Vagina (tissue), 2 donors: Measurements from ENCODE around the gene AGFG1. TPM values are rescaled to one million over a fixed set of nuclear protein-coding genes. Genes with fewer than 3 reads are reported as not detected.

ENCODE experiments used
- DNase-seq, 2 donors: peaks; one replicate each; pipeline ENCODE4 v3.0.0-alpha.2; 2017; ENCODE audit errors: extremely low spot score in 2 of 2
- H3K27ac ChIP-seq: fragments of 200-600 bp; sonication (generic); one replicate; pipeline ENCODE4 v1.5.1; 2019
- H3K27me3 ChIP-seq: fragments of 200-600 bp; sonication (generic); one replicate; pipeline ENCODE4 v1.5.1; 2019
- H3K36me3 ChIP-seq, 2 donors: fragments of 200-600 bp; sonication (generic); one replicate each; pipeline ENCODE4 v1.5.1; 2017 to 2019
- H3K4me1 ChIP-seq: fragments of 200-600 bp; sonication (generic); one replicate; pipeline ENCODE4 v1.5.1; 2019
- H3K4me3 ChIP-seq, 2 donors: fragments of 200-600 bp; sonication (generic); 1 replicate in 1 of 2; 2 replicates in 1 of 2; pipeline ENCODE4 v1.5.1; 2016 to 2019
- H3K9me3 ChIP-seq: fragments of 200-600 bp; sonication (generic); one replicate; pipeline ENCODE4 v1.5.1; 2019
- POLR2A ChIP-seq, 2 donors: fragments of 450-650 bp; IDR thresholded peaks; one replicate each; pipeline ENCODE4 v1.6.1; 2017; ENCODE audit warnings: antibody characterized with exemption in 2 of 2, mild to moderate bottlenecking in 2 of 2, moderate library complexity in 2 of 2
- POLR2AphosphoS5 ChIP-seq, 2 donors: sonication (generic); formaldehyde crosslinking; IDR thresholded peaks; one replicate each; pipeline ENCODE4 v1.9.0; 2017; ENCODE audit warnings: antibody characterized with exemption in 2 of 2, mild to moderate bottlenecking in 2 of 2, low read depth in 1 of 2; ENCODE audit not compliant: insufficient read depth in 1 of 2
- intact Hi-C: fragments of 100-400 bp; cut with DNase I; formaldehyde crosslinking; loops from one replicate; pipeline ENCODE4 v1.15.1; 2023
- total RNA-seq: library from RNA; depleted of rRNA; stranded (reverse); fragments of >200 nt; gene quantifications from one replicate; pipeline ENCODE4 v1.2.3, GENCODE V29; 2016
- TF ChIP-seq, protein P1 (sequence below), 3 experiments: fragments of 450-650 bp in 2 of 3; fragments of 200-600 bp in 1 of 3; sonication (generic) in 1 of 3; IDR thresholded peaks; one replicate each; pipeline ENCODE4 v1.5.1; 2017 to 2019; ENCODE audit warnings: antibody characterized with exemption in 3 of 3, mild to moderate bottlenecking in 2 of 3, moderate library complexity in 2 of 3

The AGFG1 gene
- total RNA-seq, 1 donor from 2014 or later, result 53.3 TPM

DNA sequence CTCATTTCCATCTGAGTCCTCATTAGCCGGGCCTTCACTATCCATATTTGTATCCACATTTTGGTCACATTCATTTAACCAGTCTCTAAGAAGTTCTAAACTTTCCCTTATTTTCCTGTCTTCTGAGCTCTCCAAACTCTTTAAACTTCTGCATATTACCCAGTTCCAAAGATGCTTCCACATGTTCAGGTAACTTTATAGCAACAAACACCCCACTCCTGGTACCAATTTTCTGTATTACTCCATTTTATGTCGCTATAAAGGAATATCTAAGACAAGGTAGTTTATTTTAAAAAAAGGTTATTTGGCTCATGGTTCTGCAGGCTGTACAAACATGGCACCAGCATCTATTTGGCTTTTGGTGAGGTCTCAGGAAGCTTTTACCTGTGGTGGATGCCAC is 38.8 kb upstream of the AGFG1 start:
- no peak for DNase-seq
- intact Hi-C loops, result loop anchor here (10.0 kb wide), 1 partner anchor 1588 kb away; no protein-coding TSS in a partner anchor
- Histone ChIP-seq H3K36me3 (no peaks in the 10 kb centered on the region), H3K27ac (no peak overlapping the region), H3K4me1 (no peaks in the 10 kb centered on the region), H3K4me3 (no peak overlapping the region), H3K9me3 (peaks cover 9% of the 10 kb centered on the region), H3K27me3 (no peaks in the 10 kb centered on the region)
- TF ChIP-seq, protein P1, sequence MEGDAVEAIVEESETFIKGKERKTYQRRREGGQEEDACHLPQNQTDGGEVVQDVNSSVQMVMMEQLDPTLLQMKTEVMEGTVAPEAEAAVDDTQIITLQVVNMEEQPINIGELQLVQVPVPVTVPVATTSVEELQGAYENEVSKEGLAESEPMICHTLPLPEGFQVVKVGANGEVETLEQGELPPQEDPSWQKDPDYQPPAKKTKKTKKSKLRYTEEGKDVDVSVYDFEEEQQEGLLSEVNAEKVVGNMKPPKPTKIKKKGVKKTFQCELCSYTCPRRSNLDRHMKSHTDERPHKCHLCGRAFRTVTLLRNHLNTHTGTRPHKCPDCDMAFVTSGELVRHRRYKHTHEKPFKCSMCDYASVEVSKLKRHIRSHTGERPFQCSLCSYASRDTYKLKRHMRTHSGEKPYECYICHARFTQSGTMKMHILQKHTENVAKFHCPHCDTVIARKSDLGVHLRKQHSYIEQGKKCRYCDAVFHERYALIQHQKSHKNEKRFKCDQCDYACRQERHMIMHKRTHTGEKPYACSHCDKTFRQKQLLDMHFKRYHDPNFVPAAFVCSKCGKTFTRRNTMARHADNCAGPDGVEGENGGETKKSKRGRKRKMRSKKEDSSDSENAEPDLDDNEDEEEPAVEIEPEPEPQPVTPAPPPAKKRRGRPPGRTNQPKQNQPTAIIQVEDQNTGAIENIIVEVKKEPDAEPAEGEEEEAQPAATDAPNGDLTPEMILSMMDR (IDR thresholded peaks at IDR 0.05), result no peak
- no peak for TF ChIP-seq POLR2A (IDR thresholded peaks at IDR 0.05)
- TF ChIP-seq POLR2AphosphoS5 (IDR thresholded peaks at IDR 0.05; ENCODE audit: insufficient read depth in 1 of 2, low read depth in 1 of 2), result no peak

DNA sequence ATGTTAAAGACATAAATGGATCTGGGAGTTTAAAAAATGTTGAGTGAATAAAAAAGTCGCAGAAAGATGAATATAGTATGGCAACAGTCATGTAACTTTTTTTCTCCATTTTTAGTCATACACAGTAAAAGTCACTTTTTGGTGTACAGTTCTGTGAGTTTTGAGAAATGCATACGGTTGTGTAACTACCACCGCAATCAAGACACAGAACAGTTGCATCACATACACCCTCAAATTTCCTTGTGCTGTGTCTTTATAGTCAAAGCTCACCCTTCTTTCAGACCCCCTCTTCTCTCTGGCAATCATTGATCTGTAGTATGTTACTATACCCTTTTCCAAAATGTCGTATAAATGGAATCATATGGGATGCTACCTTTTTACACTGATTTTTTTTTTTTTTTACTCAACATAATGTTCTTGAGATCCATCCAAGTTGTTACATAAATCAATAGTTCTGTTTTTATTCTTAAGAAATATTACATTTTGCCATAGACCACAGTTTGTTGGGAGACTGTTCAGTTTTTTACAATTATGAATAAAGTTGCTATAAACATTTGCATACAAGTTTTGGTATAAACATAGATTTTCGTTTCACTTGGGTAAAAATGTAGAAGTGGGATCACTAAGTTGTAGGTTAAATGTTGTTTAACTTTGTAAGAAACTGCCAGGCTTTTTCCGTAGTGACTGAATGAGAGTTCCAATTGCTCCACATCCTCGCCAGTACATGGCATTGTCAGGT is 35.4 kb upstream of the AGFG1 start:
- no peak overlapping the region for H3K4me3 ChIP-seq
- intact Hi-C loops, result loop anchor here (10.0 kb wide), 1 partner anchor 1592 kb away; no protein-coding TSS in a partner anchor
- H3K4me1 ChIP-seq, result no peaks in the 10 kb centered on the region
- no peak for DNase-seq
- H3K36me3 ChIP-seq, result no peaks in the 10 kb centered on the region
- H3K27me3 ChIP-seq, result no peaks in the 10 kb centered on the region
- no peak for TF ChIP-seq POLR2A (IDR thresholded peaks at IDR 0.05)
- TF ChIP-seq, protein P1 (IDR thresholded peaks at IDR 0.05), result no peak
- TF ChIP-seq POLR2AphosphoS5 (IDR thresholded peaks at IDR 0.05; ENCODE audit: insufficient read depth in 1 of 2, low read depth in 1 of 2), result no peak
- peaks cover 9% of the 10 kb centered on the region for H3K9me3 ChIP-seq
- H3K27ac ChIP-seq, result no peak overlapping the region

DNA sequence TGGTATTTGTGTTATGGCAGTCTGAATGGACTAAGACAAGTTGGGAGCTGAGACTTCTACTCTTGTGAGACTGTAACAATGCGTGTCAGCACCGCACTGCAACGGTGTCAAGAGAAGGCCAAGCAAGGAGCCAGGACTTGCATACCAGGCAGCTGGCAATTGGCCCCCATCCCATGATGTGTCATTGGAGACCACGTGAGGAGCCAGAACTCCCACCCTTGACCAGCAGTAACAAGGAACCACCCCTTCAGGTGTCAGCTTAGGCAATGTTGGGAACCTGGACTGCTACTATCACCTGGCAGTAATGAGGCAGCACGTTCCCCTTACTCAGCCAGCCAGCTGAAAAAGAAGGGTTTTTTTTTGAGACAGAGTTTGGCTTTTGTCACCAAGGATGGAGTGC is 32.7 kb upstream of the AGFG1 start:
- intact Hi-C loops, result loop anchor here (10.0 kb wide), 1 partner anchor 1594 kb away; no protein-coding TSS in a partner anchor
- Histone ChIP-seq H3K9me3 (no peaks in the 10 kb centered on the region), H3K27ac (no peak overlapping the region), H3K36me3 (no peaks in the 10 kb centered on the region), H3K4me1 (no peaks in the 10 kb centered on the region), H3K4me3 (no peak overlapping the region), H3K27me3 (no peaks in the 10 kb centered on the region)
- DNase-seq, result no peak
- TF ChIP-seq, protein P1 (IDR thresholded peaks at IDR 0.05), result no peak
- TF ChIP-seq POLR2A (IDR thresholded peaks at IDR 0.05) (no peak), POLR2AphosphoS5 (IDR thresholded peaks at IDR 0.05; ENCODE audit: insufficient read depth in 1 of 2, low read depth in 1 of 2) (no peak)

DNA sequence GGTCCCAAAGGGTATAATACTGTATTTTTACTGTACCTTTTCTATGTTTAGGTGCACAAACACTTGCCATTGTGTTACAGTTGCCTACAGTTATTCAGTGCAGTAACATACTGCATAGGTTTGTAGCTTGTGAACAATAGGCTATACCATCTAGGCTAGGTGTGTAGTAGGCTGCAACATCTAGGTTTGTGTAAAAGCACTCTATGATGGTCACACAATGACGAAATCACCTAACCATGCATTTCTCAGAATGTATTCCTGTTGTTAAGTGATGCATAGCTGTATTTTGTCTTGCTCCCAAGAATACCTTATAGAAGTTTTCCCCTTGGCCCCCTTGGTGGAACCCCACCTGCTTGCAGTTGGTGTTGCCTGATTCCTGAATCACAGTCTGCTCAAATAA is 29.3 kb upstream of the AGFG1 start:
- Histone ChIP-seq H3K9me3 (no peaks in the 10 kb centered on the region), H3K27ac (no peak overlapping the region), H3K4me1 (no peaks in the 10 kb centered on the region), H3K4me3 (no peak overlapping the region), H3K36me3 (no peaks in the 10 kb centered on the region), H3K27me3 (no peaks in the 10 kb centered on the region)
- no peak for DNase-seq
- TF ChIP-seq POLR2AphosphoS5 (IDR thresholded peaks at IDR 0.05; ENCODE audit: insufficient read depth in 1 of 2, low read depth in 1 of 2) (no peak), POLR2A (IDR thresholded peaks at IDR 0.05) (no peak)
- TF ChIP-seq, protein P1 (IDR thresholded peaks at IDR 0.05), result no peak
- intact Hi-C loops, result no loop called here

DNA sequence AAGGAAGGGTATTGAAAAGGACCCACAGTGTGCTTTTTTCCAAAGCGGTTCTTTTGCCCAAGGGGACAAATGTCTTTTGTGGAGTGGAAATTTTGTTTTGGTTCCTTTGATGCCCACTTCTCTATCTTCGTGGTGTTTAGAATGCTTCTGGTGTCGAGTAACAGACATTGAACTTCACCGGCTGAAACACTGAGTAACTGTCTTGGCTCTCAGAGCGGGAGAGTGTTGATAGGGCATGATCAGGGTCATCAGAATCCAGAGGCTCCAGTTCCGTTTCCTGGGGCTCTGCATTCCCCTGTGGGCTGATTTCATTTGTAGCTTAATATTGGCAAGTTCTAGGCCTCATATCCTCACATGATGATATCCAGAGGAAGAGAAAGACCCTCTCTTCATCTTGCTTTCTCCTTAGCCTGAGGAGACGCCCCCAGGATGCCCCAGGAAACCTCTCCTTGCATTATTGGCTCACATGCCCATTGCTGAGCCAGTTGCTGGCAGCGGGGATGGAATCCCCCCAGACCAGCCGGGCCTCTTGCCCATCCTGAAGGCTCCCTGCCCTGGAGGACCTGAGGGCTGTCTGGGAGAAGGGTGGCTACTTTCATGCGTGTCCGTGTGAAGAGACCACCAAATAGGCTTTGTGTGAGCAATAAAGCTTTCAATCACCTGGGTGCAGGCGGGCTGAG is 27.9 kb upstream of the AGFG1 start:
- TF ChIP-seq, protein P1 (IDR thresholded peaks at IDR 0.05), result no peak
- TF ChIP-seq POLR2A (IDR thresholded peaks at IDR 0.05) (no peak), POLR2AphosphoS5 (IDR thresholded peaks at IDR 0.05; ENCODE audit: insufficient read depth in 1 of 2, low read depth in 1 of 2) (no peak)
- Histone ChIP-seq H3K27me3 (no peaks in the 10 kb centered on the region), H3K27ac (no peak overlapping the region), H3K36me3 (no peaks in the 10 kb centered on the region), H3K4me3 (no peak overlapping the region), H3K9me3 (no peaks in the 10 kb centered on the region), H3K4me1 (no peaks in the 10 kb centered on the region)
- intact Hi-C loops, result no loop called here
- DNase-seq, result no peak
